SK-N-SH (cell line): Measurements from ENCODE around the gene PSMG3.

Experiments
- EP300 ChIP-seq, 2 experiments: IDR thresholded peaks; 2 replicates each; pipeline versions ENCODE4 v1.4.0 to v1.6.1; 2012; ENCODE audit warnings: borderline replicate concordance in 1 of 2, low read depth in 1 of 2, low read length in 1 of 2
- GATA2 ChIP-seq: sonication (generic); formaldehyde crosslinking; IDR thresholded peaks from 2 replicates; pipeline ENCODE4 v1.5.0; 2020; ENCODE audit warnings: mild to moderate bottlenecking, missing genetic modification reagents
- NRF1 ChIP-seq: IDR thresholded peaks from 2 replicates; pipeline ENCODE4 v1.6.1; 2012; ENCODE audit warnings: low read depth, mild to moderate bottlenecking, low read length
- RCOR1 ChIP-seq: fragments of 150-350 bp; IDR thresholded peaks from 2 replicates; pipeline ENCODE4 v1.6.1; 2017; ENCODE audit warnings: antibody characterized with exemption, low read length
- TAF1 ChIP-seq: IDR thresholded peaks from 2 replicates; pipeline ENCODE4 v1.6.1; 2012; ENCODE audit warnings: low read depth, mild to moderate bottlenecking, low read length, moderate library complexity, borderline replicate concordance
- TCF12 ChIP-seq: IDR thresholded peaks from 2 replicates; pipeline ENCODE4 v1.4.0; 2012
- TF ChIP-seq, protein P1 (sequence below): fragments of 150-350 bp; IDR thresholded peaks from 2 replicates; pipeline ENCODE4 v1.6.1; 2017; ENCODE audit warnings: antibody characterized with exemption, low read length, low read depth, borderline replicate concordance
- TF ChIP-seq, protein P2 (sequence below): fragments of 200-600 bp; sonication (generic); IDR thresholded peaks from 2 replicates; pipeline ENCODE4 v1.6.1; 2017; ENCODE audit warnings: antibody characterized with exemption, mild to moderate bottlenecking, moderate library complexity
- TF ChIP-seq, protein P3 (sequence below): IDR thresholded peaks from 2 replicates; pipeline ENCODE4 v1.6.1; 2012; ENCODE audit warnings: mild to moderate bottlenecking, low read depth, low read length, moderate library complexity

DNA sequence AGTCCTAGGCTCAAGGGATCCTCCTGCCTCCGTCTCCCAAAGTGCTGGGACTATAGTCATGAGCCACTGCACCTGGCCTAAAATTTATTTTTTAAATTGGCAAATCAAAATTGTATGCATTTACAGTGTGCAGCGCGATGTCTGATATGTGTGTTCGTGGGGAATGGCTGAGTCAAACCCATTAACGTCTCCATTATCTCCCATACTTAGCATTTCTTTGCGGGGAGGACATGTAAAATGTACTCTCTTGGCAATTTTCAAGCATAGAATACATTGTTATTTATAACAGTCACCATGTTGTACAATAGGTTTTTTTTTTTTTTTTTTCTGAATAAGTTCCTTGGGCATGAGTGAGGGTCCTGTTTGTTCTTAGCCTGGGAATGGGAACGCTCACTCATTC, 17.6 kb downstream of the PSMG3 start:
- TF ChIP-seq, protein P1, sequence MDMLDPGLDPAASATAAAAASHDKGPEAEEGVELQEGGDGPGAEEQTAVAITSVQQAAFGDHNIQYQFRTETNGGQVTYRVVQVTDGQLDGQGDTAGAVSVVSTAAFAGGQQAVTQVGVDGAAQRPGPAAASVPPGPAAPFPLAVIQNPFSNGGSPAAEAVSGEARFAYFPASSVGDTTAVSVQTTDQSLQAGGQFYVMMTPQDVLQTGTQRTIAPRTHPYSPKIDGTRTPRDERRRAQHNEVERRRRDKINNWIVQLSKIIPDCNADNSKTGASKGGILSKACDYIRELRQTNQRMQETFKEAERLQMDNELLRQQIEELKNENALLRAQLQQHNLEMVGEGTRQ: no peak
- TF ChIP-seq, protein P2, sequence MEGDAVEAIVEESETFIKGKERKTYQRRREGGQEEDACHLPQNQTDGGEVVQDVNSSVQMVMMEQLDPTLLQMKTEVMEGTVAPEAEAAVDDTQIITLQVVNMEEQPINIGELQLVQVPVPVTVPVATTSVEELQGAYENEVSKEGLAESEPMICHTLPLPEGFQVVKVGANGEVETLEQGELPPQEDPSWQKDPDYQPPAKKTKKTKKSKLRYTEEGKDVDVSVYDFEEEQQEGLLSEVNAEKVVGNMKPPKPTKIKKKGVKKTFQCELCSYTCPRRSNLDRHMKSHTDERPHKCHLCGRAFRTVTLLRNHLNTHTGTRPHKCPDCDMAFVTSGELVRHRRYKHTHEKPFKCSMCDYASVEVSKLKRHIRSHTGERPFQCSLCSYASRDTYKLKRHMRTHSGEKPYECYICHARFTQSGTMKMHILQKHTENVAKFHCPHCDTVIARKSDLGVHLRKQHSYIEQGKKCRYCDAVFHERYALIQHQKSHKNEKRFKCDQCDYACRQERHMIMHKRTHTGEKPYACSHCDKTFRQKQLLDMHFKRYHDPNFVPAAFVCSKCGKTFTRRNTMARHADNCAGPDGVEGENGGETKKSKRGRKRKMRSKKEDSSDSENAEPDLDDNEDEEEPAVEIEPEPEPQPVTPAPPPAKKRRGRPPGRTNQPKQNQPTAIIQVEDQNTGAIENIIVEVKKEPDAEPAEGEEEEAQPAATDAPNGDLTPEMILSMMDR: no peak
- TF ChIP-seq EP300 (IDR thresholded peaks at IDR 0.05; ENCODE audit: borderline replicate concordance in 1 of 2, low read depth in 1 of 2, low read length in 1 of 2) (no peak), TAF1 (no peak), TCF12 (no peak), NRF1 (no peak), RCOR1 (no peak), GATA2 (no peak)
- TF ChIP-seq, protein P3, sequence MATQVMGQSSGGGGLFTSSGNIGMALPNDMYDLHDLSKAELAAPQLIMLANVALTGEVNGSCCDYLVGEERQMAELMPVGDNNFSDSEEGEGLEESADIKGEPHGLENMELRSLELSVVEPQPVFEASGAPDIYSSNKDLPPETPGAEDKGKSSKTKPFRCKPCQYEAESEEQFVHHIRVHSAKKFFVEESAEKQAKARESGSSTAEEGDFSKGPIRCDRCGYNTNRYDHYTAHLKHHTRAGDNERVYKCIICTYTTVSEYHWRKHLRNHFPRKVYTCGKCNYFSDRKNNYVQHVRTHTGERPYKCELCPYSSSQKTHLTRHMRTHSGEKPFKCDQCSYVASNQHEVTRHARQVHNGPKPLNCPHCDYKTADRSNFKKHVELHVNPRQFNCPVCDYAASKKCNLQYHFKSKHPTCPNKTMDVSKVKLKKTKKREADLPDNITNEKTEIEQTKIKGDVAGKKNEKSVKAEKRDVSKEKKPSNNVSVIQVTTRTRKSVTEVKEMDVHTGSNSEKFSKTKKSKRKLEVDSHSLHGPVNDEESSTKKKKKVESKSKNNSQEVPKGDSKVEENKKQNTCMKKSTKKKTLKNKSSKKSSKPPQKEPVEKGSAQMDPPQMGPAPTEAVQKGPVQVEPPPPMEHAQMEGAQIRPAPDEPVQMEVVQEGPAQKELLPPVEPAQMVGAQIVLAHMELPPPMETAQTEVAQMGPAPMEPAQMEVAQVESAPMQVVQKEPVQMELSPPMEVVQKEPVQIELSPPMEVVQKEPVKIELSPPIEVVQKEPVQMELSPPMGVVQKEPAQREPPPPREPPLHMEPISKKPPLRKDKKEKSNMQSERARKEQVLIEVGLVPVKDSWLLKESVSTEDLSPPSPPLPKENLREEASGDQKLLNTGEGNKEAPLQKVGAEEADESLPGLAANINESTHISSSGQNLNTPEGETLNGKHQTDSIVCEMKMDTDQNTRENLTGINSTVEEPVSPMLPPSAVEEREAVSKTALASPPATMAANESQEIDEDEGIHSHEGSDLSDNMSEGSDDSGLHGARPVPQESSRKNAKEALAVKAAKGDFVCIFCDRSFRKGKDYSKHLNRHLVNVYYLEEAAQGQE: no peak
